H1 (cell line): ENCODE data around the gene MACROD2. TPM values are rescaled to one million over a fixed set of nuclear protein-coding genes. Genes with fewer than 3 reads are reported as not detected.

ENCODE experiments used
- CTCF ChIA-PET: fragments of 300-600 bp; sonication (Branson Sonifier 250); formaldehyde crosslinking; loops from one replicate; lab custom pipeline; 2021; ENCODE audit not compliant: partially characterized antibody; lab: Charles Lee
- POLR2A ChIA-PET: fragments of 300-600 bp; sonication (Branson Sonifier 250); formaldehyde crosslinking; loops from one replicate; lab custom pipeline; 2021; ENCODE audit warnings: inconsistent platforms; ENCODE audit not compliant: partially characterized antibody; lab: Charles Lee
- DNase-seq, 2 experiments: peaks; one replicate each; pipeline versions ENCODE4 v3.0.0 to v3.0.0-alpha.2; 2010 to 2022; ENCODE audit warnings: low spot score in 2 of 2, low read depth in 1 of 2, mixed read lengths in 1 of 2
- FAIRE-seq: peaks from 2 replicates; lab custom pipeline; 2011; peaks lifted over from hg19 to GRCh38; lab: Jason Lieb, UNC
- H2AFZ ChIP-seq: 2 replicates; pipeline ENCODE4 v1.8.1; 2012; ENCODE audit warnings: low read length, inconsistent platforms
- H2AK5ac ChIP-seq: 2 replicates; pipeline ENCODE4 v1.6.1; 2013; ENCODE audit warnings: low read depth, low read length
- H2BK120ac ChIP-seq: replicated peaks from 2 replicates; pipeline ENCODE3; 2013; ENCODE audit warnings: low read depth, low read length, inconsistent platforms
- H2BK12ac ChIP-seq: 2 replicates; pipeline ENCODE4 v1.6.1; 2013; ENCODE audit warnings: low read depth, low read length
- H2BK15ac ChIP-seq: 2 replicates; pipeline ENCODE4 v1.6.1; 2013; ENCODE audit warnings: low read length
- H2BK20ac ChIP-seq: 2 replicates; pipeline ENCODE4 v1.6.1; 2013; ENCODE audit warnings: low read length
- H2BK5ac ChIP-seq: 2 replicates; pipeline ENCODE4 v1.6.1; 2013; ENCODE audit warnings: low read depth, low read length
- H3K14ac ChIP-seq: 2 replicates; pipeline ENCODE4 v1.6.1; 2013; ENCODE audit warnings: inconsistent platforms; ENCODE audit not compliant: insufficient read length
- H3K18ac ChIP-seq: 2 replicates; pipeline ENCODE4 v1.6.1; 2013; ENCODE audit warnings: low read length; ENCODE audit errors: extremely low read depth
- H3K23ac ChIP-seq: 2 replicates; pipeline ENCODE4 v1.6.1; 2013; ENCODE audit warnings: inconsistent platforms; ENCODE audit not compliant: insufficient read length
- H3K23me2 ChIP-seq: 2 replicates; pipeline ENCODE4 v1.6.1; 2013; ENCODE audit warnings: low read depth, low read length
- H3K27ac ChIP-seq: 2 replicates; pipeline ENCODE4 v1.6.1; 2011; ENCODE audit warnings: low read depth, low read length, inconsistent platforms
- H3K27me3 ChIP-seq, 4 experiments: replicated peaks in 1 of 4; 1 replicate in 1 of 4; 2 replicates in 3 of 4; pipeline versions ENCODE4 v1.6.1 to v1.8.1; 2011 to 2013; ENCODE audit warnings: low read length in 3 of 4, mild to moderate bottlenecking in 3 of 4, inconsistent platforms in 2 of 4, mixed read lengths in 2 of 4, moderate library complexity in 1 of 4; ENCODE audit not compliant: control insufficient read depth in 3 of 4, insufficient read depth in 3 of 4; ENCODE audit errors: extremely low read depth in 1 of 4
- H3K36me3 ChIP-seq, 4 experiments: 2 replicates each; pipeline versions ENCODE4 v1.6.1 to v1.8.1; 2011 to 2013; ENCODE audit warnings: mild to moderate bottlenecking in 4 of 4, low read length in 3 of 4, moderate library complexity in 2 of 4, control low read depth in 1 of 4, inconsistent platforms in 1 of 4; ENCODE audit not compliant: insufficient read depth in 4 of 4, control insufficient read depth in 2 of 4
- H3K4ac ChIP-seq: replicated peaks from 2 replicates; pipeline ENCODE3; 2013; ENCODE audit warnings: low read length, low read depth, mixed read lengths, inconsistent platforms; ENCODE audit not compliant: insufficient read length
- H3K4me1 ChIP-seq, 4 experiments: replicated peaks in 1 of 4; 1 replicate in 1 of 4; 2 replicates in 3 of 4; pipeline versions ENCODE4 v1.6.1 to v1.8.1; 2011 to 2013; ENCODE audit warnings: low read length in 3 of 4, inconsistent platforms in 2 of 4, mixed read lengths in 1 of 4; ENCODE audit not compliant: insufficient read depth in 4 of 4, control insufficient read depth in 3 of 4
- H3K4me2 ChIP-seq, 2 experiments: 2 replicates each; pipeline versions ENCODE4 v1.6.1 to v1.8.1; 2011 to 2013; ENCODE audit warnings: low read depth in 2 of 2, low read length in 2 of 2, control low read depth in 1 of 2, inconsistent platforms in 1 of 2, mild to moderate bottlenecking in 1 of 2; ENCODE audit not compliant: insufficient read depth in 1 of 2
- H3K4me3 ChIP-seq, 4 experiments: fragments of 200-600, 300-600 bp in 1 of 4; sonication (generic), shearing (Covaris generic), sonication (Bioruptor Twin) in 1 of 4; 2 replicates each; pipeline versions ENCODE4 v1.5.1 to v1.8.1; 2011 to 2016; ENCODE audit warnings: low read length in 4 of 4, low read depth in 3 of 4, control low read depth in 2 of 4, inconsistent platforms in 2 of 4, mild to moderate bottlenecking in 2 of 4, mixed read lengths in 1 of 4, moderate library complexity in 1 of 4; ENCODE audit not compliant: insufficient read depth in 2 of 4; ENCODE audit errors: extremely low read depth in 1 of 4
- H3K56ac ChIP-seq: replicated peaks from 2 replicates; pipeline ENCODE3; 2013; ENCODE audit warnings: low read depth, mild to moderate bottlenecking, mixed read lengths, low read length, inconsistent platforms; ENCODE audit not compliant: insufficient read length
- H3K79me1 ChIP-seq: 2 replicates; pipeline ENCODE4 v1.6.1; 2013; ENCODE audit warnings: low read depth, low read length, control low read depth
- H3K79me2 ChIP-seq, 2 experiments: 2 replicates each; pipeline versions ENCODE4 v1.6.1 to v1.8.1; 2012 to 2013; ENCODE audit warnings: low read length in 2 of 2, mild to moderate bottlenecking in 2 of 2, inconsistent platforms in 1 of 2; ENCODE audit not compliant: insufficient read depth in 2 of 2, control insufficient read depth in 1 of 2
- H3K9ac ChIP-seq, 4 experiments: replicated peaks in 1 of 4; 1 replicate in 1 of 4; 2 replicates in 3 of 4; pipeline versions ENCODE4 v1.6.1 to v1.8.1; 2011 to 2013; ENCODE audit warnings: low read depth in 3 of 4, low read length in 3 of 4, control low read depth in 2 of 4, mild to moderate bottlenecking in 2 of 4, moderate library complexity in 2 of 4, inconsistent platforms in 1 of 4; ENCODE audit errors: extremely low read depth in 1 of 4
- H3K9me3 ChIP-seq, 2 experiments: 2 replicates each; pipeline versions ENCODE4 v1.6.1 to v1.8.1; 2012 to 2013; ENCODE audit warnings: mild to moderate bottlenecking in 2 of 2, moderate library complexity in 2 of 2, control low read depth in 1 of 2, inconsistent platforms in 1 of 2, low read depth in 1 of 2, low read length in 1 of 2, mixed read lengths in 1 of 2; ENCODE audit not compliant: insufficient read depth in 2 of 2
- H4K20me1 ChIP-seq, 2 experiments: replicated peaks in 1 of 2; 2 replicates each; pipeline versions ENCODE3 to v1.8.1; 2011 to 2013; ENCODE audit warnings: inconsistent platforms in 2 of 2, low read length in 2 of 2, mild to moderate bottlenecking in 1 of 2; ENCODE audit not compliant: insufficient read depth in 2 of 2, control insufficient read depth in 1 of 2
- H4K5ac ChIP-seq: 2 replicates; pipeline ENCODE4 v1.6.1; 2013; ENCODE audit warnings: low read length, low read depth, mixed read lengths, inconsistent platforms; ENCODE audit not compliant: insufficient read length
- H4K8ac ChIP-seq: 2 replicates; pipeline ENCODE4 v1.8.0; 2013; ENCODE audit warnings: mild to moderate bottlenecking, moderate library complexity, low read length, inconsistent platforms; ENCODE audit not compliant: insufficient read depth; ENCODE audit errors: extremely low read depth
- H4K91ac ChIP-seq: replicated peaks from 2 replicates; pipeline ENCODE3; 2013; ENCODE audit warnings: low read length, mixed read lengths, inconsistent platforms; ENCODE audit not compliant: insufficient read length
- ASH2L ChIP-seq: fragments of 200-600, 300-600 bp; sonication (generic); IDR thresholded peaks from one replicate; pipeline ENCODE4 v1.7.1; 2017; ENCODE audit warnings: low read length
- BCL11A ChIP-seq, 2 experiments: IDR thresholded peaks; one replicate each; pipeline ENCODE4 v1.6.1; 2011; ENCODE audit warnings: low read depth in 2 of 2, low read length in 2 of 2, mild to moderate bottlenecking in 2 of 2
- CBX8 ChIP-seq: fragments of 300-800, 300-1000 bp; sonication (generic); IDR thresholded peaks from 2 replicates; pipeline ENCODE4 v1.7.1; 2016; ENCODE audit warnings: low read depth, low read length, borderline replicate concordance
- CHD1 ChIP-seq: IDR thresholded peaks from 2 replicates; pipeline ENCODE4 v1.6.1; 2012; ENCODE audit warnings: low read depth, low read length, improper control_type of control experiment
- CREB1 ChIP-seq: IDR thresholded peaks from 2 replicates; pipeline ENCODE4 v1.6.1; 2012; ENCODE audit warnings: inconsistent platforms
- GTF2F1 ChIP-seq: IDR thresholded peaks from 2 replicates; pipeline ENCODE4 v1.6.1; 2012; ENCODE audit warnings: low read depth, low read length, improper control_type of control experiment, borderline replicate concordance
- JUN ChIP-seq: IDR thresholded peaks from 2 replicates; pipeline ENCODE4 v1.6.1; 2011; ENCODE audit warnings: low read depth, mild to moderate bottlenecking, improper control_type of control experiment, low read length
- KDM4A ChIP-seq: IDR thresholded peaks from one replicate; pipeline ENCODE4 v1.7.1; 2012; ENCODE audit warnings: low read depth, mild to moderate bottlenecking, moderate library complexity, low read length, inconsistent platforms; ENCODE audit not compliant: severe bottlenecking
- POU5F1 ChIP-seq: IDR thresholded peaks from 2 replicates; pipeline ENCODE4 v1.6.1; 2011; ENCODE audit warnings: low read depth, mild to moderate bottlenecking, low read length, moderate library complexity
- RBBP5 ChIP-seq: IDR thresholded peaks from 2 replicates; pipeline ENCODE4 v1.7.1; 2012; ENCODE audit warnings: low read depth, mild to moderate bottlenecking, inconsistent platforms, low read length, moderate library complexity, borderline replicate concordance
- RNF2 ChIP-seq: fragments of 200-900, 300-1000 bp; sonication (generic); IDR thresholded peaks from 2 replicates; pipeline ENCODE4 v1.7.1; 2016; ENCODE audit warnings: borderline replicate concordance, low read depth, mild to moderate bottlenecking, antibody characterized with exemption, low read length; ENCODE audit not compliant: poor library complexity, severe bottlenecking; ENCODE audit errors: missing control alignments
- TAF7 ChIP-seq: optimal IDR thresholded peaks from 2 replicates; pipeline ENCODE3; 2011; ENCODE audit warnings: low read depth, mild to moderate bottlenecking, inconsistent platforms, low read length, moderate library complexity, borderline replicate concordance
- TEAD4 ChIP-seq: IDR thresholded peaks from 2 replicates; pipeline ENCODE4 v1.6.1; 2012; ENCODE audit warnings: low read depth, low read length, inconsistent platforms, mixed read lengths
- WGBS, 2 experiments: shearing (Covaris generic) in 1 of 2; methylation state at CpG; one replicate each; pipeline versions ENCODE4 v1.1.6 to v1.1.7; 2013 to 2015; ENCODE audit warnings: low lambda C conversion rate in 2 of 2, mixed read lengths in 2 of 2, inconsistent platforms in 1 of 2, low coverage in 1 of 2, missing lambda C conversion rate in 1 of 2; ENCODE audit not compliant: insufficient replicate concordance in 2 of 2, insufficient coverage in 1 of 2, insufficient read length in 1 of 2; ENCODE audit errors: extremely low coverage in 1 of 2, missing lambda C conversion rate in 1 of 2; 5-methylcytosine and 5-hydroxymethylcytosine counted together
- polyA plus RNA-seq, 7 experiments: library from polyadenylated mRNA; depleted of rRNA in 3 of 7; stranded (reverse) in 5 of 7; unstranded in 2 of 7; fragments of >200 nt in 5 of 7; fragments of 200-250 nt in 2 of 7; gene quantifications; 1 replicate in 5 of 7; 2 replicates in 1 of 7; 4 replicates in 1 of 7; pipeline versions ENCODE4 v1.2.1 to v1.2.3, GENCODE V29; 2011 to 2013; ENCODE audit warnings: missing spikeins in 2 of 7, mixed read lengths in 2 of 7
- total RNA-seq: library from RNA; stranded (reverse); fragmentation: NEBNext Ultra II Directional; extraction: Animal tissue kit (Norgen Biotek cat#: 25700); gene quantifications from 2 replicates; pipeline ENCODE4 v1.2.1, GENCODE V29; 2021

MACROD2 gene
- total and polyA plus RNA-seq, 2 of the 8 experiments (the other 6 are each of a cell fraction or from before 2014, with no cell fraction given): 0.70 to 3.9 TPM

GRCh38 chr20:15256676-15257568, 1261.6 kb downstream of the MACROD2 start:
- WGBS, 2 experiments: 88% methylated on average over 6 of the region's 6 CpGs; no CpG with 5 or more reads in 1 of the 2 experiments
- no peaks in the 10 kb centered on the region for H3K79me2 ChIP-seq
- ChIA-PET POLR2A (no interaction called here), CTCF (interaction anchor here (1.0 to 1.3 kb wide), 2 partner anchors 9 to 20 kb away, joined by 3 to 5 read pairs; no protein-coding TSS in a partner anchor)
- FAIRE-seq: no peak
- H3K27me3 ChIP-seq: no peaks in the 10 kb centered on the region
- H4K20me1 ChIP-seq: no peaks in the 10 kb centered on the region
- no peak overlapping the region for H2AK5ac ChIP-seq
- no peak overlapping the region for H3K18ac ChIP-seq
- no peak overlapping the region for H2BK5ac ChIP-seq
- H3K14ac ChIP-seq: no peak overlapping the region
- no peak overlapping the region for H4K8ac ChIP-seq
- H3K23ac ChIP-seq: no peak overlapping the region
- H3K4me1 ChIP-seq: no peaks in the 10 kb centered on the region
- no peak overlapping the region for H2BK15ac ChIP-seq
- H3K4me2 ChIP-seq: no peak overlapping the region
- no peak overlapping the region for H2BK20ac ChIP-seq
- no peak overlapping the region for H4K91ac ChIP-seq
- H2BK120ac ChIP-seq: no peak overlapping the region
- H3K4ac ChIP-seq: no peak overlapping the region
- no peaks in the 10 kb centered on the region for H3K23me2 ChIP-seq
- H3K36me3 ChIP-seq: no peaks in the 10 kb centered on the region
- H4K5ac ChIP-seq: no peak overlapping the region
- H2BK12ac ChIP-seq: no peak overlapping the region
- no peak for DNase-seq
- no peak overlapping the region for H3K27ac ChIP-seq
- H2AFZ ChIP-seq: no peak overlapping the region
- H3K4me3 ChIP-seq: no peak overlapping the region
- H3K79me1 ChIP-seq: no peaks in the 10 kb centered on the region
- H3K9ac ChIP-seq: no peak overlapping the region
- H3K9me3 ChIP-seq: no peaks in the 10 kb centered on the region
- no peak overlapping the region for H3K56ac ChIP-seq
- TF ChIP-seq TEAD4 (no peak), RBBP5 (no peak), GTF2F1 (no peak), CBX8 (no peak), RNF2 (no peak), TAF7 (no peak), BCL11A (IDR thresholded peaks at IDR 0.05; ENCODE audit: low read depth in 2 of 2, low read length in 2 of 2) (no peak), CHD1 (no peak), JUN (no peak), CREB1 (no peak), POU5F1 (no peak), ASH2L (no peak), KDM4A (no peak)
